ENCODE measurements around the gene PRKN. TPM values are rescaled to one million over a fixed set of nuclear protein-coding genes. Genes with fewer than 3 reads are reported as not detected.

Gene PRKN
- total RNA-seq, 1 experiment from 2014 or later: 0.34 TPM

DNA sequence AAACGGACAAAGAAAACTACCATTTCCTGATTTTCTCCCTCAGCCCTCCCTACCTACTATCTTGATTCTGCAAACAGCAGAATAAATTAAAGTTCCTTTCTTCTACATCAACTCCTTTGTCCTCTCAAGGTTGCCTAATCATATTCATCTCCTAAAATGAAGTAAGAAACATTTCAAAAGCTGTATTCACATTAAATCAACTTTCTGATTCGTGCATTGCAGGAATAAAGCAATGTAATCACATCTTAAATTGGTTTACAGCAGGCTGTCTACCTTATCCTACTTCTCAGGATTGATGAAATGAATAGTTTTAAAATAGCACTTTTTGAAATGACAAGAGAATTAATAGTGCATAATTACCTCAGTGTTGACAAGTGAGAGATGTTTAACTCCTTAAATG is 25.1 kb downstream of the PRKN start:
- Histone ChIP-seq H3K27me3 (replicated peaks; ENCODE audit: control insufficient read depth, insufficient read depth, low read length) (no peaks in the 10 kb centered on the region), H3K4me1 (no peaks in the 10 kb centered on the region), H3K4me3 (ENCODE audit: low read depth, low read length) (no peak overlapping the region), H3K9me3 (no peaks in the 10 kb centered on the region), H3K36me3 (ENCODE audit: control insufficient read depth, insufficient read depth, low read length) (no peaks in the 10 kb centered on the region)
- no peaks in the 10 kb centered on the region for H3K36me3 Mint-ChIP-seq (ENCODE audit: insufficient read depth, unreplicated experiment)
- DNase-seq: no peak
- ChIA-PET CTCF (no interaction called here), POLR2A (no interaction called here)
- no peaks in the 10 kb centered on the region for H3K27me3 Mint-ChIP-seq (ENCODE audit: insufficient read depth, unreplicated experiment)
- TF ChIP-seq, protein P1, sequence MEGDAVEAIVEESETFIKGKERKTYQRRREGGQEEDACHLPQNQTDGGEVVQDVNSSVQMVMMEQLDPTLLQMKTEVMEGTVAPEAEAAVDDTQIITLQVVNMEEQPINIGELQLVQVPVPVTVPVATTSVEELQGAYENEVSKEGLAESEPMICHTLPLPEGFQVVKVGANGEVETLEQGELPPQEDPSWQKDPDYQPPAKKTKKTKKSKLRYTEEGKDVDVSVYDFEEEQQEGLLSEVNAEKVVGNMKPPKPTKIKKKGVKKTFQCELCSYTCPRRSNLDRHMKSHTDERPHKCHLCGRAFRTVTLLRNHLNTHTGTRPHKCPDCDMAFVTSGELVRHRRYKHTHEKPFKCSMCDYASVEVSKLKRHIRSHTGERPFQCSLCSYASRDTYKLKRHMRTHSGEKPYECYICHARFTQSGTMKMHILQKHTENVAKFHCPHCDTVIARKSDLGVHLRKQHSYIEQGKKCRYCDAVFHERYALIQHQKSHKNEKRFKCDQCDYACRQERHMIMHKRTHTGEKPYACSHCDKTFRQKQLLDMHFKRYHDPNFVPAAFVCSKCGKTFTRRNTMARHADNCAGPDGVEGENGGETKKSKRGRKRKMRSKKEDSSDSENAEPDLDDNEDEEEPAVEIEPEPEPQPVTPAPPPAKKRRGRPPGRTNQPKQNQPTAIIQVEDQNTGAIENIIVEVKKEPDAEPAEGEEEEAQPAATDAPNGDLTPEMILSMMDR (IDR thresholded peaks at IDR 0.05; ENCODE audit: insufficient read depth in 1 of 2, low read depth in 1 of 2, low read length in 1 of 2, severe bottlenecking in 1 of 2, unreplicated experiment in 1 of 2): no peak
- H3K27ac Mint-ChIP-seq (ENCODE audit: unreplicated experiment): no peak overlapping the region
- no peaks in the 10 kb centered on the region for H3K4me1 Mint-ChIP-seq (ENCODE audit: low read depth, unreplicated experiment)
- intact Hi-C loops (cut with micrococcal nuclease; ENCODE audit: unreplicated experiment): no loop called here
- no TSS peak for BruUV-seq (replicated peaks)
- no peak overlapping the region for H3K4me3 Mint-ChIP-seq (ENCODE audit: unreplicated experiment)
- H3K9me3 Mint-ChIP-seq (ENCODE audit: unreplicated experiment): no peaks in the 10 kb centered on the region

DNA sequence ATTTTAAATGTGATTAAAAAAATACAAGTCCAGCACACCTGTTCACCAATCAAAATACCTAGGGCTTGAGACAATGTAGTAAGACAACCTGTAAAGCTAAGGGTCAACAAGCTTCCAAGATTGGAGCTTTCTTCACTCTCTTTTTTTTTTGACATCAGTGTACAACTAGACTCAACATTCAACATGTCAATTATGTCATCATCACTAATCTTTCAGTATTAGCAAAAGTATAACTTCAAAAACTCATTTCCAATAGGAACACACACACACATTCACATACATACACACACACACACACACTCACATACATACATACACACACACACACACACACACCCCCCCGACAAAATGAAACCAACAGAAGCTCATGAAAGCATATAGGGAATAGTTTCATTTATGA is 26.0 kb downstream of the PRKN start:
- Mint-ChIP-seq H3K36me3 (ENCODE audit: insufficient read depth, unreplicated experiment) (no peaks in the 10 kb centered on the region), H3K27me3 (ENCODE audit: insufficient read depth, unreplicated experiment) (no peaks in the 10 kb centered on the region), H3K9me3 (ENCODE audit: unreplicated experiment) (no peaks in the 10 kb centered on the region), H3K4me1 (ENCODE audit: low read depth, unreplicated experiment) (no peaks in the 10 kb centered on the region), H3K27ac (ENCODE audit: unreplicated experiment) (no peak overlapping the region), H3K4me3 (ENCODE audit: unreplicated experiment) (no peak overlapping the region)
- Histone ChIP-seq H3K36me3 (ENCODE audit: control insufficient read depth, insufficient read depth, low read length) (no peaks in the 10 kb centered on the region), H3K4me1 (no peaks in the 10 kb centered on the region), H3K4me3 (ENCODE audit: low read depth, low read length) (no peak overlapping the region), H3K27me3 (replicated peaks; ENCODE audit: control insufficient read depth, insufficient read depth, low read length) (no peaks in the 10 kb centered on the region), H3K9me3 (no peaks in the 10 kb centered on the region)
- ChIA-PET CTCF (no interaction called here), POLR2A (no interaction called here)
- TF ChIP-seq, protein P1 (IDR thresholded peaks at IDR 0.05; ENCODE audit: insufficient read depth in 1 of 2, low read depth in 1 of 2, low read length in 1 of 2, severe bottlenecking in 1 of 2, unreplicated experiment in 1 of 2): no peak
- BruUV-seq (replicated peaks): no TSS peak
- DNase-seq: no peak
- intact Hi-C loops (cut with micrococcal nuclease; ENCODE audit: unreplicated experiment): no loop called here

DNA sequence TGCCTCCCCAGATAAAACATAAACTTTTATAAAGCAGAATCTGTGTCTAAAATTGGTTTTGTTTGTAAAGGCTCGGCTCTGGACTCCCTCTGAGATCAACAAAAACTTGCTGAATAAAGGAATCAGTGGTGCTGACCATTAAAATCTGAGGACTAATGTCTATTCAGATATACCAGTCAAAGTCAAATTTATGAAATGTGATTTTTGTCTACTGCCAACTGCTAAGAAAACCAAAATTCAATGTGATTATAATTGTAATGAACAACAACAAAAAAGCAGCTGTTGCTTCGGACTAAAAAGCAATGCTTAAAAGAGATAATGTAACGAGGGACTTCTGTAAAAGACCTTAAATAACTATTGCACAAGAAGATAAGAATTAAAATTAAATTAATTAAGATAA is 26.6 kb downstream of the PRKN start:
- Mint-ChIP-seq H3K9me3 (ENCODE audit: unreplicated experiment) (no peaks in the 10 kb centered on the region), H3K4me1 (ENCODE audit: low read depth, unreplicated experiment) (no peaks in the 10 kb centered on the region), H3K27ac (ENCODE audit: unreplicated experiment) (no peak overlapping the region), H3K27me3 (ENCODE audit: insufficient read depth, unreplicated experiment) (no peaks in the 10 kb centered on the region), H3K36me3 (ENCODE audit: insufficient read depth, unreplicated experiment) (no peaks in the 10 kb centered on the region), H3K4me3 (ENCODE audit: unreplicated experiment) (no peak overlapping the region)
- Histone ChIP-seq H3K36me3 (ENCODE audit: control insufficient read depth, insufficient read depth, low read length) (no peaks in the 10 kb centered on the region), H3K4me3 (ENCODE audit: low read depth, low read length) (no peak overlapping the region), H3K27me3 (replicated peaks; ENCODE audit: control insufficient read depth, insufficient read depth, low read length) (no peaks in the 10 kb centered on the region), H3K4me1 (no peaks in the 10 kb centered on the region), H3K9me3 (no peaks in the 10 kb centered on the region)
- no TSS peak for BruUV-seq (replicated peaks)
- DNase-seq: no peak
- ChIA-PET POLR2A (no interaction called here), CTCF (no interaction called here)
- intact Hi-C loops (cut with micrococcal nuclease; ENCODE audit: unreplicated experiment): no loop called here
- TF ChIP-seq, protein P1 (IDR thresholded peaks at IDR 0.05; ENCODE audit: insufficient read depth in 1 of 2, low read depth in 1 of 2, low read length in 1 of 2, severe bottlenecking in 1 of 2, unreplicated experiment in 1 of 2): no peak
